SKM-1 (cell line): ENCODE measurements around the gene ZNF813.
"Not testable (repeated sequence)": the region's sequence is repeated elsewhere in the genome, so short reads cannot be mapped to it uniquely, and the experiment has no call there.

ENCODE experiments used
- DNase-seq: peaks from one replicate; lab custom pipeline; 2025; ENCODE audit not compliant: unreplicated experiment; lab: John Stamatoyannopoulos, UW

Gene ZNF813

DNA sequence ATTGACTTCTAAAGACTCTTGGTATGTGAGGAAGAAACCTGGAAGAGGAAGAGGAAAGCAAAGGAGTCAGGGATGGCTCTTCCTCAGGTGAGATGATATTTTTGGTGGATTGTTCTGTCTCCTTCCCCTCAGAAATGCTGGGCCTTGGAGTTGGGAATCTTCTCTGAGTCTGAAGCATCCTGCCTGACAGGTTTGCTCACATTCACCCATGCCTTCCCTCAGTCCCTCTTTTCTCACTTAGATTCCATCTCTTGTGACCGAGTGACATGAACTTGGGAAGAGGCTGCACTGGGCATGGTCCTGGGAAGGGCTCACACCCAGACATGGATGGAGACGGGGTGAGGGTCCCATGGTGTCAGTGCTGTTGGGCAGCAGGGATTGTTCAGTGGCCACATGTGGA is 16.2 kb downstream of the ZNF813 start:
- not testable (repeated sequence) for DNase-seq

DNA sequence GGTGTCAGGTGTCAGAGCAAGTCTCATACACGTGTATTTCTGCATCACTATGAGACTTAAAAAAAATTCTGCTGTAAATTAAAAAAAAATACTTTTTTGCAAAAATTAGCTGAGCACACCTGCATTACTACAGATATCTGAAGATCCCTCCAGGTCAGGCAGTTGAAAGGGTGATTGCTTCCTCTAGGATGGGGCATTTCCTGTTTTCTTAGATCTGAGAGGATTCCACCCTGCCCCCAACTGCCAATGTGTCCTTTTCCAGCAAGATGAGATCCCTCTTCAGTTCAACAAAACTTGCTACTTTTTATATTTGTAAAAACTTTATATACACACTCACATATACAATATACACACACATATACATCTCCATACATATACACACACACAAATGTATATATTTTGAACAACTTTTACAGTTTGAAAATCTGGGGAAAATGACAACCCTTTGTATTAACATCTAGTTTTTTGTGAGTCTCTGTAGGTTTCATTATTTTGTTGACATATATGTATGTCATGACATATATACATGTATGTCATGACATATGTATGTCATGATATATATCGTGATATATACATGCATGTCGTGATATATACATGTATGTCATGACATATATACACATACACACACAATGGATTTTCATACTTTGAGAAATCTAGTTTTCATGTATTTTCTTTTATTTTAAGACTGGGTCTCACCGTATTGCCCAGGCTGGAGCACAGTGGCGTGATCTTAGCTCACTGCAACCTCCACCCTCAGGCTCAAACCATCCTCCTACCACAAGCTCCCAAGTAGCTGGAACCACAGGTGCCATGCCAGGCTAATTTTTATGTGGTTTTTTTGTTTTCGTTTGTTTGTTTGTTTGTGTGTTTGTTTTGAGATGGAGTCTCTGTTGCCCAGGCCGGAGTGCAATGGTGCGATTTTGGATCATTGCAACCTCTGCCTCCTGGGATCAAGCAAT is 17.8 kb downstream of the ZNF813 start:
- DNase-seq = no peak

DNA sequence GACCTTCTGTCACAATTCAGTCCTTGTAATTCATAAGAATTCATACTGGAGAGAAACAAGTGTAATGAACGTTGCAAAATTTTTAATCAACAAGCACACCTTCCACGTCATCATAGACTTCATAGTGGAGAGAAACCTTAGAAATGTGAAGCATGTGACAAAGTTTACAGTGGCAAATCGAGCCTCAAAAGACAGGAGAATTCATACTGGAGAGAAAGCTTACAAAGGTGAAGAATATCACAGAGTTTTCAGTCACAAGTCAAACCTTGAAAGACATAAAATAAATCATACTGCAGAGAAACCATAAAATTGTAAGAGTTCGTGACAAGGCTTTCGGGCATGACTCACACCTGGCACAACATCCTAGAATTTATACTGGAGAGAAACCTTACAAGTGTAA is 24.6 kb downstream of the ZNF813 start:
- DNase-seq = no peak

DNA sequence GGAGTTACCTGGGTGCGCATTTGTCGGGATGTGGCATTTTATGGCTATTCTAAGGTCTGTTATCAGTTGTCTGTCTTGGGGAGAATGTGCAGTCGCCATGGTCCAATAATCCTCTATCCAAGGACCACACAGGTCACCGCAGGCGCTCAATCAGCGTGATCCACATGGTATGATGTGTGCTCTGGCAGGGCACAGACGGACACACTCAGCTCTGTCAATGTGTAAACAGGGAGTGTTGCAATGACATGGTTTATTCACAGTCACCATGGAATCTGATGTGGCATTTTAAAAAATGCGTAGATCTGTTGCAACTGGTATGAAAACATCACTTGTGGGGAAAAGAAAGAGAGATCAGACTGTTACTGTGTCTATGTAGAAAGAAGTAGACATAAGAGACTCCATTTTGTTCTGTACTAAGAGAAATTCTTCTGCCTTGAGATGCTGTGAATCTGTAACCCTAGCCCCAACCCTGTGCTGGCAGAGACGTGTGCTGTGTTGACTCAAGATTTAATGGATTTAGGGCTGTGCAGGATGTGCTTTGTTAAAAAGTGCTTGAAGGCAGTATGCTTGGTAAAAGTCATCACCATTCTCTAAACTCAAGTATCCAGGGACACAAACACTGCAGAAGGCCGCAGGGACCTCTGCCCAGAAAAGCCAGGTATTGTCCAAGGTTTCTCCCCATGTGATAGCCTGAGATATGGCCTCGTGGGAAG is 29.9 kb downstream of the ZNF813 start:
- DNase-seq = not testable (repeated sequence)

DNA sequence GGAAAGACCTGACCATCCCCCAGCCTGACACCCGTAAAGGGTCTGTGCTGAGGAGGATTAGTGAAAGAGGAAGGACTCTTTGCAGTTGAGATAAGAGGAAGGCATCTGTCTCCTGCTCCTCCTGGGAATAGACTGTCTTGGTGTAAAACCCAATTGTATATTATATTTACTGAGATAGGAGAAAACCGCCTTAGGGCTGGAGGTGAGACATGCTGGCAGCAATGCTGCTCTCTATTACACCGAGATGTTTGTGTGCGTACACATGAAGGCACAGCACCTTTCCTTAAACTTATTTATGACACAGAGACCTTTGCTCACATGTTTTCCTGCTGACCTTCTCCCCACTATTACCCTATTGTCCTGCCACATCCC is 30.5 kb downstream of the ZNF813 start:
- not testable (repeated sequence) for DNase-seq

DNA sequence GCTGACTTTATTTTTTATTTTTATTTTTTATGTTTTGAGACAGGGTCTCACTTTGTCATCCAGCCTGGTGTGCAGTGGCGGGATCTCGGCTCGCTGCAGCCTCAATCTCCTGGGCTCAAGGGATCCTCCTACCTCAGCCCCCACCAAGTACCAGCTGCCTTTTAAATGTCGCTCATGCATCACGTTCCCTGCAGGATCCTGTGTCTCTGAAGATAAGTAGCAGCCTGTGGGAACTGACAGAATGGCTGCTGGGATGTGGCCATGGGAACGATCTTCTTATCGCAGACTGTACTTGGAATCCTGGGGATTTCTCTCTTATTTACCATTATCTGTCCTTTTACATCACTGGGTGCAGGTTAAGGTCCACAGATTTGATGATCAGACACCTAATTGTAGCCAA is 35.6 kb downstream of the ZNF813 start:
- DNase-seq = not testable (repeated sequence)

DNA sequence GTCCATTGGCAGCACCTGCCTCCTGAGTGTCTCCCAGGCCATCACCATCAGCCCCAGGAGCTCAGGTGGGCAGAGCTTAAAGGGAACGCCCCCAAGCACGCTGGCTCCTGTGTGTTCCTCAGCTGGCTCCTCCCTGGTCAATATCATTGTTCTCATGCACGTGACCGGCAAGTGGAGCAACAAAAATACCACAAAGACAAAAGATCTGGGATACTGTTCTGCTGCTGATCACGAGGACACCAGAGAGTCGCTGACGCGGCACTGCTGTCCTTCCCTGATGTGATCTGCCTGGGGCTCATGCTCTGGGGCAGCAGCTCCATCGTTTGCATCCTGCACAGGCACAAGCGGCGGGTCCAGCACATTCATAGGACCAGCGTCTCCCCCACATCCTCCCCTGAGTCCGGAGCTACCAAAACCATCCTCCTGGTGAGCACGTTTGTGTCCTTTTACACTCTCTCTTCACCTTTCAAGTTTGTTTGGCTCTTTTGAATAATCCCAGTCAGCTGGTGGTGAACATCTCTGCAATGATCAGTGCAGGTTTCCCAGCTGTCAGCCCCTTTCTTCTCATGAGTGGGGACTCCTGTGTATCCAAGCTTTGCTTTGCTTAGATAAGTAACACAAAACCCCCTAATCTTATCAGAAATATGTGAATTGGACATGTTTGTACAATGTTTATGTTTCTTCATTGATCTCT is 36.3 kb downstream of the ZNF813 start:
- DNase-seq = not testable (repeated sequence)

DNA sequence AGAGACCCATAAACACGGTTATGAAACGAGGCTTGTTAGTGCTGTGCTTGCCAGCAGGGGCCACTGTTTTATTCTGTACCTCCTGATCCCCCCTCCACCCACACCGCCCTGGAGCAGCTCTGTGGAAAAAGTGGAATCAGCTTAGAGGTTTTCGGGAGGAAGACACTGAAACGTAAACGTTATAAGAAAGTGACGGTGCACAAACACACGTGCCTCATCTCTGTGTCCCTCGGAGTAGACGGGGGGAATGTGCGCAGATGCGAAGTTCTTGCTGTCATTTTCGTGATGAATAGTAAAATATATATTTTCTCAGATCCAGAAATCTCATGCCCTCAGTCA is 36.8 kb downstream of the ZNF813 start:
- not testable (repeated sequence) for DNase-seq

DNA sequence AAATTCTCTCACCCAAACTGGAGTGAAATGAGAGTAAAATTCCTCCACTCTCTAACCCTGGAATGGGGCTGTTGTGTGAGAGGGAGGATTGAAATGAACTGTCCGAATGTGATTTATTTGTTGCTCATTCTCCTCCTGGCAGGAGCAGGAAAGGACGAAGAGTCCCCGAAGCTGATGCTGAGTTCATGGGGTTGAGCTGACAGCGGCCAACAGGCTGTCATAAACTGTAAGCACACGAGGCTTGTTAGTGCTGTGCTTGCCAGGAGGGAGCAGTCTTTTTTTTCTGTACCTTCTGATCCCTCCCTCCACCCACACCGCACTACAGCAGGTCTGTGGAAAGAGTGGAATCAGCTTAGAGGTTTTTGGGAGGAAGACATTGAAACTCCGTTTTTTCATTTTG is 37.4 kb downstream of the ZNF813 start:
- DNase-seq = no peak

DNA sequence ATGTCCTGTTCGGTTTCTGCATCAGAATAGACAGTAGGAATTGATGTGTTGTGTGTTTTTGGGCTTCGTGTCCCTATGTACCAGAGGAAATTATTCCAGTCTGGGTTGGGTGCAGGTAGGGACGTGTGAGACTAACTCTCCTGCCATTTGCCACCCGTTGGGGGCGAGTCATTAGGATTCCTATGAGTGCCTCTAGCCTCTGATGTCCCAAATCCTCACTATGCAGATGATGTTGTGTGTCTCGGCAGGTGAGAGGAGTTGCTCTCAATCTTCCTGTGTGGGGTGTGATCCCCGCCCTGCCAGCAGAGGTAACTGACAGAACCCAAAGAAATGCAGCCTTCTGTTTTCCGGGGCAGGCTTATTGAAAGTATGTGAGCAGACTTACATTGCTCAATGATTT is 39.2 kb downstream of the ZNF813 start:
- no peak for DNase-seq

DNA sequence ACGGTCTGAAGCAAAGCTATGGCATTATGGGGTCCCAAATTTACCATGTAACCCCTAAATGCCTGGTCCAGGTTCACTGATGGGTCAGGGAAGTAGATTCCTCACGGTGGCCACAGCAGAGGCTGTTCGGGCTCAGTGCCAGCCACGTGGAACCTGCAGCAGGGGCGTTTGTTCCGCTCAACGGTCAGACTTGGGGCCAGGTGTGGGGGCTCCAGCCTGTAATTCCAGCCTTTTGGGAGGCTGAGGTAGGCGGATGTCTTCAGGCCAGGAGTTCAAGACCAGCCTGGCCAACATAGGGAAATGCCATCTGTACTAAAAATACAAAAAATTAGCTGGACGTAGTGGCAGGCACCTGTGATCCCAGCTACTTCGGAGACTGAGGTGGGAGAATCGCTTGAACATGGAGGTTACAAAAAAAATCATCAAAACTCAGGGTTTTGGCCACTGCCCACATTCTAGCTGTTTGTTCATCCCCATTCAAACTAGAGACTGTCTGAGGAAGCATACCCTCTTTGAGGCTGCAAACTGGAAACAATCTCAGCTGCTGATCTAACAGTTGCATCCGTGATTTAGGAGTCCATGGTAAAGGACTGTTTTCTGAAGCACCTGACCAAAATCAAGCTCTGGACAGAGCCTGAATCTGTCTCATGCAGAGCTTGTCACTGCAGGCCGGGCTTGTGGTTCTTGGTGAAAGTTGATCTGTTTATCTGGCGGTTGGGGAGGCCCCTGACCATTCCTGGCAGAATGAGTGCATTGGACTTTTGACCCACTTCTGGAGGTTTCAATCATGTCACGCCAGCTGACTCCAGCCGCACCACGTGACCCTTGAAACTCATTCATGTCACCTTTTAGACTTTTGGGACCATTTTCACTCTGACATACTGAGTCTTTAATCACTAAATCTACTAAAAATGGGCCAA is 40.2 kb downstream of the ZNF813 start:
- no peak for DNase-seq

DNA sequence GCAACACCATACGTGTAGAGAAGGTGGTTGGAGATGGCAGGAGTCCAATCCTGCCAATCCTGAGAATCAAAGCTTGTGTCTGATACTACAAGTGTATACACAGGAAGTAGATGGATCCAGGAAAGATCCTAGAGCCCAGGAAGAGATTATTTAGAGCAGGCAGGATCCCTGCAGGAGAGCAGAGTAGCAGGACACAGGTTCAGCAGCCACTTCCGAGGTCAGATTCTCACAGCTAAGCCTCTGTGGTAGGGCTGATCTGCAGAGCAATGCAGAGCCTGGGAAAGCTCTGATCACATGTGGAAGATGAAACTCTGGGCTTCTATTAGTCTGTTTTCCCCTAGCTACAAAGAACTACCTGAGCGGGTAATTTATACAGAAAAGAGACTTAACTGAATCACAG is 41.9 kb downstream of the ZNF813 start:
- DNase-seq = no peak

DNA sequence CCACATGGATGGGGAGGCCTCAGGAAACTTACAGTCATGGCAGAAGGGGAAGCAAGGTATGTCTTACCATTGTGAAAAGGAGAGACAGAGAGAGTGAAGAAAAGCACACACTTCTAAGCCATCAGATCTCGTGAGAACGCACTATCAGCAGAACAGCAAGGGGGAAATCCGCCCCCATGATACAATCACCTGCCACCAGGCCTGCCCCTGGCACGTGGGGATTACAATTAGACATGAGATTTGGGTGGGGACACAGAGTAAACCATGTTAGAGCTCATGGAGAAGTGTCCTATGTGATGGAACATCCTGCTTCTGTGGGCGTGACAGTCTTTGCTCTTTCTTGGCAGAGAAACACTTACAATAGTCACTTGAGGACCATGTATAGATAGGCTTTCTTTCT is 42.3 kb downstream of the ZNF813 start:
- DNase-seq = no peak

DNA sequence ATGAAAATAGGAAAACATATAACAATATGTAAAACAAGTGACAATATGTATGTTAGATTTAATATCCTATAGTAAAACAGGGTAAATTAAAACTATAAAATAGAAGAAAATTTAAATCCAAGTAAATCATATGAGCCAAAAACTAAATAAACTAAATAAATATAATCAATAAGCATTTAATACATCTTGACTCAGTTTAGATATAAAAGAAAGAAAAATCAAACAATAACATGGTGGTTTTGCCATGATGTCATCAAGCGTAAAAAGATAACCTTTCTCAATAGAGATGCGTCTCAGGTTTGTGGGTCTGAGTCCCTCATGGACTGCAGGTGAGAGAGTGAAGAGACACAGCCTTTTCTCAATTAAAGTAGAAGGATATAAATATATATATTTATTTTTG is 43.8 kb downstream of the ZNF813 start:
- DNase-seq = no peak

DNA sequence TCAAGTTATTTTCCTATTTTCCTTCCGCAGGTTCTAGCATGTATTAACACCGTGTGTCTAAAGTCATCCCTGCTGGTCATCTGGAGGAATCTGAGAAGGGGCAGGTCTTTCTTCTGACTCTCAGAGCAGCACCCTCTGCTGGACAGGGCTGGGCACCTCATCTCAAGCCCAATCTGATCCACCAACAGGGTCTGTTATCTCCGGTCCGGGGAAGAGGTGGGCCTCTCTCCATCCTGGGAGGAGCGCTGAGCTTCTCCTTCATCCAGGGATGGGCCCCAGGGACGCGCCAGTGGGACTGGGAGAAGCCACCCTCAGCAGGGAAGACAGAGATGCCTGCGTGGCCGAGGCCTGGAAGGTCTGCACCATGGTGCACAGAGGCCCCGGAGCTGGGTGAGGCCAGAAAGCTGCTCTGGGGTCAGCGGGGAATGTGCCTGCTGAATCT is 44.4 kb downstream of the ZNF813 start:
- no peak for DNase-seq

DNA sequence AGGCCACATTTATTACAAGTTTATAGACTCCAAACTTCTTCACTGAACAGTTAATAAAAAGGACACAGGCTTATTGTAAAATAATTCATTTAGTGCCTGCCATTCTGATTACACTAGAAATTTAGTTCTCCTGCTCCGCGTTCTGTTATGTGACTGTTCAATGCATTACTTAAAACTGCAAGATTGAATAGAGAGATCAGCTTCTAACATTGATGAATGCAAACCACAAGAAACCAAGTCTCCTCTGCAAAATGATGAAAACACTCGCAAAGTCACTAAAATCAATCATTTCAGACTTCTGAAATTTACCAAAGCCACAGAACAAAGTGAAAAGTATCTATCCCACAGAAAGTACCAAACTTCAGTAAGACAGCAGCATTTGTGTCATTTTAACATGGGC is 47.5 kb downstream of the ZNF813 start:
- not testable (repeated sequence) for DNase-seq

DNA sequence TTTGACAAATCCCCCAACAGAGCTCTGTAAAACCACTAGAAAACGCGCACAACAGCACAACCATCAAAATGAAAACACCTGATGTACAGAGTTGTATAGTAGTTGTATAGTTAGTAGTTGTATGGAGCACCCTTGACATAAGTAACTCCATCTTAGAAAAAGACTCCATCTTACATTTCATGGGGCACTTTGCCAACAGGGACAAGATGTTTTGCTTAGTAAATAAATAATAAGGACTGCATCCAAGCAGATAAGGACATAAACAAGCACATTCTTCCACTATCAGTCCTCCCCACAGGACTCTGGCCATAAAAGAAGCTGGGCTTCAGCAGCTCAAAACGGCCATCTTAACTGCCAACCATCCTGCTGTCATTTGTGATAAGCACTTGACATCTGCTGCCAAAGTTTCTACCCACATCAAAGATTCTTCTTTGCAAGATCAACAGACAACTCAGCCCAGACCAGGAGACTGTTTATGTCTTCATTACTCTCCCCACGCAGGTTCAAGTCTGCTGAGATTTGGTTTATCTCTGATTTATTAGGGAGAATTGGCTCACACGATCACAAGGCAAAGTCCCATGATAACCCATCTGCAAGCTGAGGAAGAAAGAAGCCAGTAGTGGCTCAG is 49.7 kb downstream of the ZNF813 start:
- no peak for DNase-seq

DNA sequence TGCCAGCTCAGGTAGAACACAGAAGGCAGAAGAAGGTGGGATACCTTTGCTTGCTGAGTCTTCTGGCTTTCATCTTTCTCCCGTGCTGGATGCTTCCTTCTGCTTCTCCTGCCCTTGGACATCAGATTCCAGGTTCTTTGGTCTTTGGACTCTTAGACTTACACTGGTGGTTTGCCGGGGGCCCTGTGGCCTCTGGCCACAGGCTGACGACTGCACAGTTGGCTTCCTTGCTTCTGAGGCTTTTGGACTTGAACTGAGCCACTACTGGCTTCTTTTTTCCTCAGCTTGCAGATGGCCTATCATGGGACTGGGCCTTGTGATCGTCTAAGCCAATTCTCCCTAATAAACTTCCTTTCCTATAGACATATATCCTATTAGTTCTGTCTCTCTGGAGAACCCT is 50.6 kb downstream of the ZNF813 start:
- no peak for DNase-seq

DNA sequence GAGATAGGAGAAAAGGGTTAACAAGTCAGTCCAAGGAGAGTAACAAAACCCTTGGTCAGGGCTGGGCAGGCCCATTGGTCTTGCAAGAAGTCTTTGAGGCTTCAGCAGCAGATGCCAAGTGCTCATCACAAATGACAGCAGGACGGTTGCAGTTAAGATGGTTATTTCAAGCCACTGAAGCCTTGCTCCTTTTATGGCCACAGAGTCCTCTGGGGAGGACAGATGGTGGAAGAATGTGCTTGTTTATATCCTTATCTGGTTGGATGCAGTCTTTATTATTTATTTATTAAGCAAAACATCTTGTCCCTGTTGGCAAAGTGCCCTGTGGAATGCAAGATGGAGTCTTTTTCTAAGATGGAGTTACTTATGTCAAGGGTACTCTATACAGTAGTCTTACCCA is 51.2 kb downstream of the ZNF813 start:
- DNase-seq = no peak

DNA sequence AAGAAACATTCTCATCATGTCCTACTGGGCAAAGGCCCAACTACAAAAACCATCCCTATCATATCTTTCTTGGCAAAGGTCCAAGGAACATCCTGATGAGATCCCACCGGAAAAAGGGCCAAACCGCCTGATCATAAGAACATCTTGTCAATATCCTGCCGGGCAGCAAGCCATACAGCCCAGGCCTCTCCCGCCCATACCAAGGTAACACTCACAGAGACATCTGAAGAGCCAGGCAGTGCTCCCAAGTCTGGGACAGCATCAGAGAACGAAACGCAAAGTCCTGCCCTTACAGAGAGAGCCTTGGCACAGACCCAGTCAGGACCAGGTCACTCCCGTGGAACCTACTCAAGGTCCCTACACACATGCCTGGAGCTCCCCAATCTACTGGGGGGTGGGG is 51.9 kb downstream of the ZNF813 start:
- DNase-seq = no peak
